NCI-H1436 treated with DMSO at 0.1 percent for 48 hours (cell line): ENCODE results near the gene SLC2A1.
A peak's percentile ranks its signal among the peaks of the same experiment; 100 is the strongest.
"Not testable (repeated sequence)": the region's sequence is repeated elsewhere in the genome, so short reads cannot be mapped to it uniquely, and the experiment has no call there.

Source experiments
- DNase-seq: peaks from one replicate; lab custom pipeline; 2025; lab: John Stamatoyannopoulos, UW

Gene SLC2A1

DNA sequence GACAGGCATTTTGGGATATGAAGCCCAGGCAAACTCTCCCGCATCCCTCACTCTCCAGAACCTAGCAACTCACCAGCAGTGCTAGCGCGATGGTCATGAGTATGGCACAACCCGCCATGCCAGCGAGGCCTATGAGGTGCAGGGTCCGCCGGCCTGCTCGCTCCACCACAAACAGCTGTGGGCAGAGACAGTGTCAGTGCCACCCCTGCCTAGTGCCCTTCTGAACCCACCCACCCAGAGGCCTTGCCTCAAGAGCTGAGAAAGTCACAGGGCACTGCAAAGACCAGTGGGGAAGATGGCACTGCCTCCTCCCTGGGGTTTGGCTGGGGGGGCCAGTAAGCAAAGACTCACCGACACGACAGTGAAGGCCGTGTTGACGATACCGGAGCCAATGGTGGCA is 29.8 kb downstream of the SLC2A1 start:
- no peak for DNase-seq

DNA sequence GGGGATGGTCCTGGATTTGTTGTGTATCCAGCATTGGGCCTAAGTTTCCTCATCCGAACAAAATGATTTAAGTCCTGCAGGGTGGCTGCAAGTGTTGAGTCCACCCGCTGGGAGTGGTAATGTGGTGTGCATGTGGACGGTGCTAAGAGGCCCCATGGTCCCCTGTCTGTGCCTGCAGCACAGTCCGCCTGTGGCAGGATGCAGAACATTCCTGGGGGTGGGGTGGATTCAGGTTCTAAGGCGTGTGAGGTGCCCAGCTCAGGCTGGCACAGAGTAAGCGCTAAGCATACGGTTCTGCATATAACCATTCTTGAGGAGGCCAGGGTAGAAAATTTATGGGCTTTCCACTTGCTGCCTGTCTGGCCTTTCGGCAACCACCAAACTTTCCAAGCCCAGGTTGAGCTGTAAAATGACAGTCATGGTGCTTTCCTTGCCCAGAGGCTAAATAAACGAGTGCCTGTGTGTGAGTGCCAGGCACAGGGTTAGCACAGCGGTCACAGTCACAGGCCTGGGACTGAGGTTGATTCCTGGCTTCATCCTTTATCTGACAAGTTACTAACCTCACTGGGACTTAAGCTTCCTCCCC is 30.7 kb downstream of the SLC2A1 start:
- DNase-seq, result no peak

DNA sequence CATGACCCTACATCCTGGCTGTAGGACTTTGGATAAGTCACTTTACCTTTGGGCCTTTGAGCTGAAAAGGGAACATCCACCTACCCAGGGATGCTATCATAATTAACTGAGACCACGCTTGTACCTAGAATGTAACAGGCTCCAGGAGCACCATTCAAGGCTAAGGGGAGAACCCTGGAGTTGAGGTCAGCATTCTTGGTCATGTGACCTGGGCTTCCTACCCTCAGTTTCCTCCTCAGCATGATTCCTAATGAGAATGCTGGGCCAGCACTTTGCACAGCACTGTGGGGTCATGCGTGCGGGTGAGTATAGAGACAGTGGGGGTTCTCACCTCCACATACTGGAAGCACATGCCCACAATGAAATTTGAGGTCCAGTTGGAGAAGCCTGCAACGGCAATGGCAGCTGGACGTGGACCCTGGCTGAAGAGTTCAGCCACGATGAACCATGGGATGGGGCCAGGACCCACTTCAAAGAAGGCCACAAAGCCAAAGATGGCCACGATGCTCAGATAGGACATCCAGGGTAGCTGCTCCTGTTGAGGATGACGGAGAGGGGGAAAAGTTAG is 31.3 kb downstream of the SLC2A1 start:
- no peak for DNase-seq

GRCh38 chr1:42926879-42927242 is 31.8 kb downstream of the SLC2A1 start:
- DNase-seq, result no peak

DNA sequence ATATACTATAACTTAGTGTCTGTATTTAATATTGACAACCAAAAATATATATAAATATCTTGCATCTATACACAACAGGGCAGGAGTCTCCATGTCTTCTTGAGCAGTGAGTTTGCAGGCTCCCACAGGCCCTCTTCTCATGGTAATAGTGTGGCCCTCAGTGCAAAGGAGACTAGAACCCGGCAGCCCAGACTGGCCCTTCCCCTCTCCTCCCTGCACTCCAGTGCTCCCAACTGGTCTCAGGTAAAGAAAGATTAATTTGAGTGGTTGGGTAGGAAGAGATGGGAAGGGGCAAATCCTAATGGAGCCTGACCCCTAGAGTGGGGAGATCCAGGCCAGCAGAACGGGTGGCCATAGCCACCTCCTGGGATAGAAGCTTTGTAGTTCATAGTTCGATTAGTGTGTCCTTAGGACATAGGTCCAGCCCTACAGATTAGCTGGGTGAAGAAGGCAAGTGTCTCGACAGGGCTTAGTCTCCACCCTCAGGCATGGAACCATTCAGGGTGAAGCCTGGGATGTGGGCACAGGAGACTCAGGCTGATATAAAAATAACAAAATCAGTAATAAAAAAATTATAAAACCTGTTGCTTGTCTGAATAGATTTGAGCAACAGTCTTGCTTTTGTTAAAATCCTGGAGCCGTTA is 32.3 kb downstream of the SLC2A1 start:
- DNase-seq, result no peak

GRCh38 chr1:42924851-42925760 is 33.6 kb downstream of the SLC2A1 start:
- no peak for DNase-seq

- peak; percentile 94 for DNase-seq
These were observed 34.4 kb downstream of the SLC2A1 start for GRCh38 chr1:42924082-42924850.

DNA sequence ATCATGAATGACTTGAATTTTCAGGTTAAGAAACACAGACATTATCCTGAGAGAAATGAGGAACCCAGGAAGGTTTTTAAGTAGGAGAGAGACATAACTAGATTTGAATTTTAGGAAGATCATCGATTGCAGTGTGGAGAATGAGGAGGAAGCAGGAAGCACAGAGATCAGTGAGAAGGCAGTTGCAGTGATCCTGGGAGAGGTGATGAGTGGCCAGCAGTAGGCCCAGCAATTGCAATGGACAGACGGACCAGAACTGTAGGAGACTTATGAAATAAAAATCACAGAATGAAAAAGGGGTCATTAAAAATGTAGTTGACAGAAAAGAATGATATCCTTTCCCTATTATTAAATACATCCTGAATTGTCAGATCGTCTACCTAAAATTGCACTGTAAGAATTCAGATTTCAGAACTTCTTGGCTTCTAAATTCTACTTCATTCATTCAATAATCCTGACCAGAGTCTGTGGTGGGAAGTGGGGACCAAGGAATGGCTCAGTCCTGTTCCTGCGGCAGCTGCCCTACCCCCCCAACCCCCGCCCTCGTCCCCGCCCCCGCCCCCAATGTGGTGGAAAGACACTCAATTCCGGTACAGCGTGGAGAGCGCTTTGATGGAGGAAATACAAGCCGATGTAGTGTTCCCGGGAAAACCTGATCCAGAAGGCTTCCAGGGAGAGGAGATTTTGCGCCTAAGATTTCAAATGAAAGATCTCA is 35.1 kb downstream of the SLC2A1 start:
- DNase-seq, result no peak

DNA sequence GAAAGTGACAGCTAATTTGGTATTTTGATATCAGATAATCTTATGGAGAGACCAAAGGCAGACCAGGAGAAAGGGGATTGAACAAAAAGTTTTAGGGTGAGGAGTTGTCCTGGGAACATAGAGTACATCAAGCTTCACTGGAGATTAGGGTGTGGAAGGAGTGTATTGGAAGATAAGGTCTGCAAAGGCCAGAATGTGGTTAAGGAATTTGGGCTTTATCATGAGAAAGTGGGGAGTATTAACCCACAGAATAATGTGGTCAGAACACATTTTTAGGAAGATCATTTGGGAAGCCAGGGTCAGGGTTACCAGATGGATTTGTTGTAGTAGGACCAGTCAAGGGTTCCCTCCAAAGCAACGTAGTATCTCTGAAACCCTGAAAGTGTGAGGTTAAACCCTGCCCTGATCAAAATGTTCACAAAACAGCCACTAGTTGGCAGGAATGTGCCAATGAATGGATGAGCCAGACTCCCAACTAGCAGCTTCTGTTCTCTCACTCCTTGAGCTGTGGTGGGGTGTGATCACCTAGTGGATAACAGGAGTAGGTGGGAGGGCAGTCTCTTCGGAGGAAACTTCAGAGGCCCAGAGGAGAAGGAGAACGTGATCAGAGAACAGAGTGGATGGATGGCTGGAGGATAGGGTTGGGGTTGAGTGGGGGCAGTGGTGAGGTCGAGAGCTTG is 35.8 kb downstream of the SLC2A1 start:
- peak; percentile 72 for DNase-seq

- DNase-seq, result no peak
These were observed 36.9 kb downstream of the SLC2A1 start for GRCh38 chr1:42921769-42922168.

DNA sequence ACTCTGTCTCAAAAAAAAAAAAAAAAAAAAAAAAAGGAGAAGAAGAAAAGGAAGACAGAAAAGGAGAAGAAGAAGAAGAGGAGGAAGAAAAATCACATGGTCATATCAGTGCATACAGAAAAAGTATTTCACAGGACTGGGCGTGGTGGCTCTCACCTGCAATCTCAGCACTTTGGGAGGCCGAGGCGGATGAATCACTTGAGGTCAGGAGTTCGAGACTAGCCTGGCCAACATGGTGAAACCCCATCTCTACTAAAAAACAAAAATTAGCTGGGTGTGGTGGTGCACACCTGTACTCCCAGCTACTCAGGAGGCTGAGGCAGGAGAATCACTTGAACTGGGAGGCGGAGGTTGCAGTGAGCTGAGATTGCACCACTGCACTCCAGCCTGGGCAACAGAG is 39.0 kb downstream of the SLC2A1 start:
- not testable (repeated sequence) for DNase-seq

GRCh38 chr1:42917241-42917495 is 41.5 kb downstream of the SLC2A1 start:
- no peak for DNase-seq

DNA sequence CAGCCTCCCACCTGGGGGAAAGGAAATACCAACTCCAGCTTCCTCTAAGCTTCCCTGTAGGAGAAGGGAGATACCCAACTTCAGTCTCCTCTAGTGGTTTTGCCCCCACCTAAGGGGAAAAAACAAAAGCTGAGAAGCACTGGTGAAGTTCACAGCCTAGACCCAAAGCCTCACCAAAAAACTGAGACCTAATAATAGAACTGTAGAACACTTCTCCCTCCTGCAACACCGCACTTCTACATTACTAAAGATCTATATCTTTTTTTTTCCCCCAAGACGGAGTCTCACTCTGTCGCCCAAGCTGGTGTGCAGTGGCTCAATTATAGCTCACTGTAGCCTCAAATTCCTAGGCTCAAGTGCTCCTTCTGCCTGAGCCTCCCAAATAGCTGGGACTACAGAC is 43.2 kb downstream of the SLC2A1 start:
- DNase-seq, result no peak

DNA sequence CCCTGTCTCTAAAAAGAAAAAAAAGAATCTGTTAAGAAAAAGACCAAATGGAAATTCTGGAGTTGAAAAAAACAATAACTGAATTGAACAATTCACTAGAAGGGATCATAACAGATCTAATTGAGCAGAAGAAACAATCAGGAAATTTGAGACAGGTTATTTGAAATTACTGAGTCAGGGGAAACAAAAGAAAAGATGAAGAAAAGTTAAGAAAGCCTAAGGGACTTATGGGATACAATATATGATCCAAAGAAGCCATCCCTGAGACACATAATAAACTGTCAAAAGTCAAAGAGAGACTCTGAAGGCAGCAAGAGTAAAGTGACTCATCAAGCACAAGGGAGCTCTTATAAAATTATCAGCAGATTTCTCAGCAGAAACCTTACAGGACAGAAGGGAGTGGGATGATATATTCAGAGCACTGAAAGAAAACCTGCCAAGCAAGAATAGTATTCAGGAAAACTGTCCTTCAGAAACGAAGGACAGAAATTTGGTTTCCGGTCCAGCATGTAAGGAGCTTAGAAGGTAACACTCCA is 44.5 kb downstream of the SLC2A1 start:
- no peak for DNase-seq

GRCh38 chr1:42913426-42914091 is 45.1 kb downstream of the SLC2A1 start:
- no peak for DNase-seq

DNA sequence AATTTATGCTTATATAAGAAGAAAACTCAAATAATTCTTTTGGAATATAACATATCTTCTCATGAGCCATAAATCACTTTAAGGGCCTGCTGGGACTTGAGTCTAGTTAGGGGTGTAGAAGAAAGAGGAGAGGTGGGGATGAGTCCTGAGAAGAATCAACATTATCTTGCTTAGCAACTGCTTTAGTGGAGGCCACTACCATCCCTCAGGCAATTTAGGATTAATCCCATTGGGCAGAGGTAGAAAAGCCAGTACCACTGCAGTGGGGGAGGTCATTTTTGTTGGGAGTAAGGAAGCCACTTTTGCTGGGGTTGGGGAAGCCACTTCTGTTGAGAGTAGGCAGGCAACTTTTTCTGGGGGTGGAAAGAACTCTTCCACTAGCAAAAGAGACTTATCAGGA is 47.7 kb downstream of the SLC2A1 start:
- no peak for DNase-seq

GRCh38 chr1:42908046-42908445 is 50.6 kb downstream of the SLC2A1 start:
- DNase-seq, result no peak

GRCh38 chr1:42904434-42904833 is 54.2 kb downstream of the SLC2A1 start:
- DNase-seq, result no peak

- DNase-seq, result not testable (repeated sequence)
These were observed 58.7 kb downstream of the SLC2A1 start for GRCh38 chr1:42899960-42900359.

- no peak for DNase-seq
These were observed 67.1 kb downstream of the SLC2A1 start for GRCh38 chr1:42891465-42892138.
